GM23248 (cell line): ENCODE data around the gene ERBB4.

ENCODE experiments used
- EZH2 ChIP-seq: fragments of 200-600 bp; sonication (generic); IDR thresholded peaks from 2 replicates; pipeline ENCODE4 v1.6.1; 2018; ENCODE audit warnings: antibody characterized with exemption, mild to moderate bottlenecking; ENCODE audit not compliant: insufficient read depth, poor library complexity, severe bottlenecking
- EZH2phosphoT487 ChIP-seq: fragments of 200-600 bp; sonication (generic); IDR thresholded peaks from 2 replicates; pipeline ENCODE4 v1.6.1; 2018; ENCODE audit warnings: antibody characterized with exemption, moderate library complexity, mild to moderate bottlenecking, low read depth; ENCODE audit not compliant: insufficient read depth

GRCh38 chr2:211364911-211365310 lies 1173.7 kb downstream of the ERBB4 start:
- TF ChIP-seq EZH2: no peak
- TF ChIP-seq EZH2phosphoT487: no peak
